ENCODE data around the gene IL6R.
"Not testable (repeated sequence)": the region's sequence is repeated elsewhere in the genome, so short reads cannot be mapped to it uniquely, and the experiment has no call there.

Gene IL6R

GRCh38 chr1:154404984-154405746, at the start of gene IL6R:
Gene IL6R (plus strand): TSS chr1:154405343. CDS start chr1:154405630, 287 bp downstream.
- no peak for DNase-seq (ENCODE audit: low spot score)

- DNase-seq (ENCODE audit: low spot score), result no peak
Observed at GRCh38 chr1:154358519-154358918, 46.6 kb upstream of the IL6R start.

- no peak for DNase-seq (ENCODE audit: low spot score)
Observed at GRCh38 chr1:154360288-154360687, 44.9 kb upstream of the IL6R start.

- not testable (repeated sequence) for DNase-seq (ENCODE audit: low spot score)
Observed at GRCh38 chr1:154360881-154361280, 44.3 kb upstream of the IL6R start.

- no peak for DNase-seq (ENCODE audit: low spot score)
Observed at GRCh38 chr1:154361357-154361756, 43.8 kb upstream of the IL6R start.

GRCh38 chr1:154371436-154371835, 33.7 kb upstream of the IL6R start:
- DNase-seq (ENCODE audit: low spot score), result no peak

GRCh38 chr1:154373777-154374357, 31.3 kb upstream of the IL6R start:
- not testable (repeated sequence) for DNase-seq (ENCODE audit: low spot score)

GRCh38 chr1:154379301-154379700, 25.8 kb upstream of the IL6R start:
- DNase-seq (ENCODE audit: low spot score), result no peak

GRCh38 chr1:154384650-154385489, 20.3 kb upstream of the IL6R start:
- no peak for DNase-seq (ENCODE audit: low spot score)

- no peak for DNase-seq (ENCODE audit: low spot score)
Observed at GRCh38 chr1:154386643-154387352, 18.3 kb upstream of the IL6R start.

- DNase-seq (ENCODE audit: low spot score), result no peak
Observed at GRCh38 chr1:154391086-154391770, 13.9 kb upstream of the IL6R start.

- DNase-seq (ENCODE audit: low spot score), result no peak
Observed at GRCh38 chr1:154398141-154398540, 7.0 kb upstream of the IL6R start.

GRCh38 chr1:154398678-154399077, 6.5 kb upstream of the IL6R start:
- DNase-seq (ENCODE audit: low spot score), result no peak

- DNase-seq (ENCODE audit: low spot score), result no peak
Observed at GRCh38 chr1:154400381-154400801, 4.8 kb upstream of the IL6R start.

GRCh38 chr1:154402409-154402921, 2.7 kb upstream of the IL6R start:
- DNase-seq (ENCODE audit: low spot score), result no peak

GRCh38 chr1:154403261-154403943, 1.7 kb upstream of the IL6R start:
- no peak for DNase-seq (ENCODE audit: low spot score)

- no peak for DNase-seq (ENCODE audit: low spot score)
Observed at GRCh38 chr1:154403983-154404382, 1.2 kb upstream of the IL6R start.

GRCh38 chr1:154404511-154404931, 622 bp upstream of the IL6R start:
- no peak for DNase-seq (ENCODE audit: low spot score)

- DNase-seq (ENCODE audit: low spot score), result no peak
Observed at GRCh38 chr1:154405747-154406571, 816 bp downstream of the IL6R start.

- no peak for DNase-seq (ENCODE audit: low spot score)
Observed at GRCh38 chr1:154406572-154406879, 1.4 kb downstream of the IL6R start.
